Activated CD4-positive, CD25-positive, alpha-beta regulatory T cell (primary cell): ENCODE results near the gene NECTIN3.

Experiments
- DNase-seq, 4 experiments: peaks; one replicate each; lab custom pipeline; 2025; lab: John Stamatoyannopoulos, UW

Gene NECTIN3, protein sequence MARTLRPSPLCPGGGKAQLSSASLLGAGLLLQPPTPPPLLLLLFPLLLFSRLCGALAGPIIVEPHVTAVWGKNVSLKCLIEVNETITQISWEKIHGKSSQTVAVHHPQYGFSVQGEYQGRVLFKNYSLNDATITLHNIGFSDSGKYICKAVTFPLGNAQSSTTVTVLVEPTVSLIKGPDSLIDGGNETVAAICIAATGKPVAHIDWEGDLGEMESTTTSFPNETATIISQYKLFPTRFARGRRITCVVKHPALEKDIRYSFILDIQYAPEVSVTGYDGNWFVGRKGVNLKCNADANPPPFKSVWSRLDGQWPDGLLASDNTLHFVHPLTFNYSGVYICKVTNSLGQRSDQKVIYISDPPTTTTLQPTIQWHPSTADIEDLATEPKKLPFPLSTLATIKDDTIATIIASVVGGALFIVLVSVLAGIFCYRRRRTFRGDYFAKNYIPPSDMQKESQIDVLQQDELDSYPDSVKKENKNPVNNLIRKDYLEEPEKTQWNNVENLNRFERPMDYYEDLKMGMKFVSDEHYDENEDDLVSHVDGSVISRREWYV

DNA sequence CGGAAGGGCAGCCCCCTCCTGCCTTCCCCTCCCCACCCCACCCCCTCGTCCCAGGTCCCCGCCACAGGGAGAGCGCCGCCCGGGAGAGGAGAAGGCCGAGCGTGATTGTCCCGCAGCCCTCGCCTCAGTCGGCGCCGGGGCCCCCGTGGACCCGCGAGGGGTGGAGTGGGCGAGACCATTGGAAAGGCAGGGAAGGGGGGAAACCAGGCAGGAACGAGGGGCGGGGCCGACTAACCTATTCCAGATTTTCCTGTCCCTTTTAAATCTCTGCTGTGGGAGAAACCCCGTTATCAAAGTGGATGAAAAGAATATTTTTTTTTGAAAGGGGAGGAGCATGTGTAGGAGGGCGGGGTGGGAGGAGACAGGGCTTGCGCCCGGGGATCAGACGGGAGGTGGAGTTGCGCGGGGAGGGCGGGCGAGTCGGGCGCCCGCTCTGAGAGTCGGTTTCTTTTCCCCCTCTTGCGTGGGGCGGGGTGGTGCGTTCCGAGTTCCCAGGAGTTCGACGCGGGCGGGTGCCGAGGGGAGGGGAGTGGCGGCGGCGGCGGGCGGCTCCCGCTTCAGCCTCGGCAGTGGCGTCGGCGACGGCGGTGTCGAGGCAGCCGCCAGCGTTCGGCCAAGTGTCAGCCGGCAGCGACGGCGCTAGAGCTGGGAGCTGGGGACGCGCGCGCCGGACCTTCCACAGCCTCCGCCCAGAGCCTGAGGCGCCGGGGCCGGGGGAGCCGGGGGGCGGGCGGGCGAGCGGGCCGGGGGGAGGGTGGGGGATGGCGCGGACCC, at the start of gene NECTIN3:
TSS of gene NECTIN3 (plus strand) at position 560 of the 774 bp plus-strand sequence. CDS start at position 762, 202 bp downstream.
- DNase-seq = peak; percentile 32 to 57 (median 52)

DNA sequence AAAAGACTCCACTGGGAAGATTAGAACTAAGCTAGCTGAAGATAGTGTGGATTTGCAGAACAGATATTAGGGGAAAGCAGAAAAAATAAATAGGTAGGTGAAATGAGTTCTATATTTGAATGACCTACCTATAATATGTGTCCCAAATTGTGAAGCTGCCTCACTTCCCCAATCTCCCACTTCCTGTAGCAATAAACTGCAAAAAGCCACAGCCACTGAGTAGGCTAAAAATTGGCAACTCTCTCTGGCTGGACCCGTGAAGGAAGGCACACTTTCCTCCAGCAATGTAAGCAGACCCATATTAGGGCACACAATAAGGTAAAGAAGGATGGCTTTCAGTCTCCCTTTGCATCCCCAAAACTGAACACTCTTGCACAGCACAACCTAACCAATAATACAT, 43.7 kb upstream of the NECTIN3 start:
- DNase-seq = no peak

DNA sequence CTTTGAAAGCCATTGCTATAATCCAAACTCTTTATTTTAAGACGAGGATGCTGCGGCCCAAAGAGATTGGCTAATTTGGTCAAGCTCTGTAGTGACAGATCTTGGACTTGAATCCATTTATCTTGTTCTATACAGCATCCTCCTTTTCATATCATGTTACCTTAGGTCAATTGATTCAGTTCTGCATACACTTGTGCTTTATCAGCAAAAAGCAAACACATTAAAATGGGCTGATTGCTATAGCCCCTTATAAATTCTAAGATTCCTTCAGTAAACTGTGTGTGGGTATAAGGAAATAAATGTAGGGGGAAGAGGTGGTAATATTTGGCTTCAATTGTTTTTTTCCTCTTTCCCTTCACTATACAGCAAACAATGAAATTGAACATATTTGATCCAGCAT, 40.1 kb upstream of the NECTIN3 start:
- no peak for DNase-seq

DNA sequence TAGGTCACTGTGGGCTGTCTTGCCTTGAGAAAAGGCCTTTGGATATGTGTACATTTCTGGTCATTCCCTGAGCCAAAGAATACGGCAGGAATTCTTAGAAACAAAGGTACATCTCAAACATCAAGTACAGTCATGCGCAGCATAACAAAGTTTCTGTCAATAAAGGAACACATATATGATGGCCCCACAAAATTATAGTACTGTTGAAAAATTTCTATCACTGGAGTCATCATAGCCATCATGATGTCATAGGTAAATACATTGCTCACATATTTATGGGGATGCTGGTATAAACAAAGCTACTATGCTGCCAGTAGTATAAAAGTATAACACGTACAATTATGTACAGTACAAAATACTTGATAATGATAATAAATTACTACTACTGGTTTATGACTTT, 38.9 kb upstream of the NECTIN3 start:
- DNase-seq = no peak

DNA sequence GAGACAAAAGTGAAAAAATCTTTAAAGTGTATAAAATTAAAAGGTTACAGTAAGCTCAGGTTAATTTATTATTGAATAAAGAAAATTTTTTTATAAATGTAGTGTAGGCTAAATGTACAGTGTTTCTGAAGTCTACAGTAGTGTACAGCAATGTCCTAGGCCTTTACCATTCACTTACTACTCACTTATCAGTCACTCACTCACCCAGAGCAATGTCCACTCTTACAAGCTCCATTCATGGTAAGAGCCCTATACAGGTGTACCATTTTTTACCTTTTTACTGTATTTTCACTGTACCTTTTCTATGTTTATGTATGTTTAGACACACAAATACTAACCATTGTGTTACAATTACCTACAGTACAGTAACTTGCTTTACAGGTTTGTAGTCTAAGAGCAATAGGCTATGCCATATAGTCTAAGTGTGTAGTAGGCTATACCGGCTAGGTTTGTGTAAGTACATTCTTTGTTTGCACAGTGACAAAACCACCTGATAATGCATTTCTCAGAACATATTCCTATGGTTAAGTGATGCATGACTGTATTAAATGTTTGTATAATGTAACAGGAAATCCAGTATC, 38.1 kb upstream of the NECTIN3 start:
- DNase-seq = no peak

DNA sequence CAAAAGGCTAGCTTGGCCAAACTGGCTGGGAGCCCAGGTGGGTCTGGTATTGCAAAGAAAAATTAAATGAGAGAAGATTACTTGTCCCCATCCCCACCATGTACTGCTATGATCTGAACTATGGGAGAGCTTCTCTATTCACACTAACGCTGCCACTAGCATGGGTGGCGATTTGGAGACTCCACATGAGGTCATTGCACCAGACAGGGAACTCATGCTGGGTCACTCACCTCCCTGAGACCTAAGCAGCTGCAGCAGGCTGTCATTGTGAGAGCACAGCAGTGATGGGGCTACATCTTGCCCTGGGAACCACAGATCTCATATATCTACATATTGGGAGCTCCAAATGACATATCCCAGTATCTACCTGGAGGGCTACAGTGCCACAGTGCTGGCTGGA, 36.3 kb upstream of the NECTIN3 start:
- DNase-seq = no peak

DNA sequence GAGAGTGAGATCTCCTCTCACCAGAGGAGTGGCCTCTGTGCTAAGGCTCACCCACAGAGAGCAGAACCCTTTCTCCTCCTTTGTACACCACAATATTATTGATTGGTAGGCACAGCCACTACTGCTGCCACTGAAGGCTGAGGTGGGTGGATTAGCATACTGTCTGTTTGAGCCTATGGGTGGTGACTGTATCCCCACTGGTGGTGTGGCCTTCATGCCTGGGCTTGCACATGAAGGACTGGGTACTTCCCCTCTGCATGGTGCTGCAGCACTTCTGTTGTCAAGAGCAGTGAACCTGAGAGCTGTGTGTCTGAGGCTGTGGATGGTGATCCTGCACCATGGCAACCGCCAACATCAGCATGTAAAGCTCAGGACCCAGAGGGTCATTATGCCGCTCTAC, 35.7 kb upstream of the NECTIN3 start:
- DNase-seq = no peak

DNA sequence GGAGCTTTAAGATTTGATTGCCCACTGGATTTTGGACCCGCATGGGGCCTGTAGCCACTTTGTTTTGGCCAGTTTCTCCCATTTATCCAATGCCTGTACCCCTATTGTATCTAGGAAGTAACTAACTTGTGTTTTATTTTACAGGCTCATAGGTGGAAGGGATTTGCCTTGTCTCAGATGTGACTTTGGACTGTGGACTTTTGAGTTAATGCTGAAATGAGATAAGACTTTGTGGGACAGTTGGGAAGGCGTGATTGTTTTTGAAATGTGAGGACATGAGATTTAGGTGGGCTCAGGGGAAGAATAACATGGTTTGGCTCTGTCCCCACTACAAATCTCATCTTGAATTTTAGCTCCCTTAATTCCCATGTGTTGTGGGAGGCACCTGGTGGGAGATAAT, 30.7 kb upstream of the NECTIN3 start:
- no peak for DNase-seq

DNA sequence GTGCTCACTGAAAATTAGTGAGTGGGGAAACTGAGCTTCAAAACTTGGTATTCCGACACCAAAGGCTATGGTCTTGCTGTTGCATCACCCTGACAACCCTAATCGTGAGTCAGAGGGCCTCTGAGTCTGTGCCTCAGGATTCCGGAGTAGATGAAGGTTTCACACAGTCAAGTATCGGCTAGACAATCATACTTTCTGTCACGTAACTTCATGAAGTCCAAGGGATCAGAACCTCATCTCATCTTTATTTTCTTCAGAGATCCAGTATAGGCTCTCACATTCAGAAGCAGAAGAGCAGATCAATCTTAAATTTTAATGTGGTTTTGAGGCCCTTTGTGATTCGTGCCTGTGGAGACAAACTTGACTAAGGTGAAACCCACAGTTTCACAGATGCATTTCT, 26.1 kb upstream of the NECTIN3 start:
- no peak for DNase-seq

DNA sequence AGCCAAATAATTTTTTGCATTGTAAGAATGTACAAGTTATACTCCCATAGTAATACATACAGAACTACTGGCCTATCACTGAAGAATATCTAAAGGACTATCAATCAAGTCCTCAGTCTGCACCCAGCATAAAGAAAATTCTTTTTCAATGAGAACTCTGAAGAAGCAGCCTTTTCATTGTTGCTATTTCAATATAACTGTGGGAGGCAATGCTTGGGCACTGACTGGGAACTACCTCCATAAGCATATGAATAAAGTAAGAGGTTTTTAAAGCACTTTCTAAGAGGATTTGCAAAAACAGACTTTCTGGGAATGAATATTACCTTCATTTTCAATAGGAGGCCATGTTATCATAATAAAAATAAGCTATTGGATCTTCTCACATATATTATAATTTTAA, 24.6 kb upstream of the NECTIN3 start:
- DNase-seq = no peak

DNA sequence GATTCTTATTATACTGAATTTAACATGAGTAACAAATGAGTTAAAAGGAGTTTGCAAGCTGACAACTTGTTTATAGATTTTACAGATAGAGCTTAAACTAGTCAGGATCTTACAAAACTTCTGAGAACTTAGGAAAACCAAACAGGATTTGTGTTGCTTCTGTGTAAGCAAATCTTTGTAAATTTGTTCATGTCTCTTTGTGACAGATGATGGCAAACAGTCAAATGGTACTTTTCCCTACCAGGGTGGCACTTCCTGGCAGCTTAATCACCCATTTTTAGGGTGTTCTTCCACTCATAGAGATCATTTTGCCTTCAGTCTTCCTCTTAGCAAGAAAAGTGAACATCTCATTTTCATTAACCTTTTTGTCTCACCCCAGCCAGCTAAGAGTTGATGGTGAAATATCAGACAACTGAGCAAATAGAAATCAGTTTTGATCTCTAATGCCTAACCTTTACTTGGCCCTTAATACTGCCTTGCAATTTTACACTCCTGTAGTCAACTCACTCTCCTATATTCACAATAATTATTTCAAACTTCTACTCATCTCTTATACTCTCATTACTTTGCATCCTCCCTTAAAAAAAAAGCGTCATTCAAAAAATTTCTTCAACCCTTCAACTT, 23.7 kb upstream of the NECTIN3 start:
- DNase-seq = no peak

DNA sequence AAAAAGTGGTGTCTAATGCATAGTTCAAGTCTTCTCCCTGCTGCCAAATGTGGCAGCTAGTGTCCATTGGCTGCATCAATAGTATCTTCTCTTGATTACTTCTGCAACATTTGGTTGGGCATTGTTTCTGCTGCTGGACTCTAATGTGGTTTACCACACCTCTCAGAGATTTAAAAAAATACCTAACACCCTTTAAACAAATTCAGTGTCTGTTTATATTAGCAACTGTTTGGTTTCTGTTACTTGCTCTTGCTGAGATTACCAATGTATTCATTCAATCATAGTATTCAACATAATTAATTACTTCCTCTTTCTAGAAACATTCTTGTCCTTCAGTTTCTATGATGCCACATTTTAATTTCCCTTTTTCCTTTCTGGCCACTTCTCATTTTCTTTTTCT, 20.3 kb upstream of the NECTIN3 start:
- no peak for DNase-seq

DNA sequence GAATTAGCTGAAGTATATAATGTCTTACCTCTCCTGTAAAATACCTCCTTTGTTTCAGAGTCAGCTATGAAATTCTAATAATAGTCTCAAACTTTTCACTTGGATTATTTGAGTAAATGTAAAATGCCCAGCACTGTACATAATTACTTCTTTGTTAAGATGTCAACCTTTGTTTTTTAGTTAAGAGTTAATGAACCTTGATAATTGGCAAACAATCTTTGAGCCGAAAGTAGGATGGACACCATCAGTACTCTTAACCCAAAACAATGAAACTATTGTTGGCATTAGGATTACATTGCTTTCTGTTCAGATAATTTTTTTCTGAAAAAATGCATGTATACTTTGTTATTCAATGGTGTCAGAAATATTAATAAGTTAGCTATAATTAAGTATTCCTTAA, 3.0 kb upstream of the NECTIN3 start:
- no peak for DNase-seq

DNA sequence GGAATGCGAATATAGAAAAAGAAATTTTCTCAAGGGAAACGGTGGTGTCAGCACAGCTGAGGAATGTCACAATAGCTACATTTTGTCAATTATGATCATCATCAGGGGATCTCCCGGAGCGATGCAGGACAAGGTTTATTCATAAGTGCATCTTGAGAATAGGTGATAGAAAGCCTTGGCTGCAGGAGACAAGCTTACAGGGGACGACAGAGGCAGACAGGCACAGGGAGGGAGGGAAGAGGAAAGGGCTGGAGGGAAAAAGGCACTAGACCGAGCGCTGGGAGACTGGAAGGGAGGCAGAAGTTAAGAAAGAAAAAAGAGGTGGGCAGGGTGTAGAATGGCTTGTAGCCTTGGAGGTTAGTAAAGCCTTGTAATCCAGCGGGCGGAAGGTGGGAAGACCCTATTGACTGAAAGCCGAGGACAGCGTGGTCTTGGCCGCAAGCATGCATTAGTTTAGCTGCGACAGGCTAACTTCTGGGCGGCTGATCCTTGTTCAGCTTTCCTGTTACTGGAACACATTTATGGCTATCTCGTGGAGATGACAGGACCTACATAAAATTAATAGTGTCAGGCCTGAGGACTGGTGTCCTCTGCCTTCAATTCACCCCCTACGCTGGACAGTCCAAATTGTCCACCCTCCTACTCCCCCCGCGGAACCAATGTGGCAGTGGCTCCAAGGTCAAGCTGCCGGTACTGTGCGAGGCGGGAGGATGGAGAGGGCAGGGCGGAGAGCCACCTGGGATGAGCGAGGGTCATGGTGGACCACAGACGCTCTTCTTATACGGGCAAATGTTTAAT, 1.4 kb upstream of the NECTIN3 start:
- DNase-seq = no peak

DNA sequence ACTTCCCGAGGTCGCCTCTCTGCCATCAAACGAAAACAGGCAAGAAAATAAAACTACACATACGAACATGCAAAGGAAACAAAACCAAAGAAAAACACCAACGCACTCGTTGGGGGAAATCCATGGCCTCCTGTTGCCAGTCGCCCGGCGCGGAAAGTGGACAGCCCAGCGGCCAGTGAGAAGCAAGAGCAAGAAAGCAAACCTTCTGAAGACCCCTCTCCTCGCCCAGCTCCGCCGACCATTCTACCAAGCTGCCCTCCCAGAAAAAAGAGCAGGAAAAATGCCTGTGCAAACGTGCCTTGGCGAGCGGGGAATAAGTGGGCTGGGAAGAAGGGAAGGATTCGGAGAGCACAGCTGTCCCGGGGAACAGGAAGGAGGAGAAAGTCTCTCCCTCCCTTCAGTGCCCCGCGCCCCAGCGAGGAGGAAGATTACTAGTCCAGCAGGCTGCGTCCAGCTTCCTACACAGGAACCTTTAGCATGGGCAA, 802 bp upstream of the NECTIN3 start:
- DNase-seq = no peak

DNA sequence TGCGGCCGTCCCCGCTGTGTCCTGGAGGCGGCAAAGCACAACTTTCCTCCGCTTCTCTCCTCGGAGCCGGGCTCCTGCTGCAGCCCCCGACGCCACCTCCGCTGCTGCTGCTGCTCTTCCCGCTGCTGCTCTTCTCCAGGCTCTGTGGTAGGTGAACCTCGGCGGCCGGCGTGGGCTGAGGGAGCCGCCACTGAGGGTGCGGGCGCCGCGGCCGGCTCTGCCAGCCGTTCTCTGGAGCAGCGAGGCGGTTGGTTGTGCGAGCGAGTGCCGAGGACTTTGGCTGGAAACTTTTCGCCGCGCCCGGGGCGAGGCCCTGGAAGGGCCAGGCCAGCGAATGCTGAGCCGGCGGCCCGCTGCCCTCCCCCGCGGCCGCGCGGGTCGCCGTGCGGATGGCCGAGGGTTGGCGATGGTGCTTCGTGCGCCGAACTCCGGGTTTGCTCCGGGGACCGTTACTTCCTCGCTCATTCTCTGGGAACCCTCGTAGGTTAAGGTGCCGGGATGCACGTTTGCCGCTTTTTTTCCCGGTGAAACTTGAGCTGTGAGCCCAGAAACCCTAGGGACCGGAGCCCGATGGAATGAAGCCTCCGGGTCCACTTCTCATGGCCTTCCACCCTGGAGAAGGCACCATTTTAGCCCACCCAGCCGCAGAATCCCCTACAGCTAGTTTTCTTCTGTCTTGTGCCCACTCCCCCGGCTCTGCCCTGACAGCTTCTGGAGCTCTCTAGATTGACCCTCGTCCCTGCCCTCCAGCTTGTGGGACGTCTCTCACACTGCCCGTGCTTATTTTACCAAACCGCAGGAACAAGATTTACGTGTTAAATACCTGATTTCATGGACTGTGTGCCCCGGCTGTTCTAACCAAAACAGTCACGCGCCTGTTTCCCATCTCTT, 660 bp downstream of the NECTIN3 start:
- DNase-seq = peak in 2 of 4 experiments; percentile 1 to 7

DNA sequence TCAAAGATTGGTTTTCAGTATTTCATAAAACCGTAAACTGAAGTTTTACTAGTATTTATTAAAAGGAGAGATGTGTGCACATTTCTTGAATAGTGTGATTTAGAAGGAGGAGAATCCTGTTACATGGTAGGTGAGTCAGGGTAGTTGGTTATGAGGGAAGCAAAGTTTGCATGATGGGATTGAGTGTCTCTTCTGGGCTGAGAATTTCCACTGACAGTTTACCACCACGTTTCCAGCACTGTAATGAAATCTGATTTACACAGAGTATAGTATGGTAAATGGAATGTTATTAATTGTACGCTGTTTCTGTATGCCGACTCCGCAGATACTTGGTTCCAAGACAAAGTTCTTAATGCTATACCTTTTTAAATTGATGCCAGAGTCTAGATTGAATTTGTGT, 1.6 kb downstream of the NECTIN3 start:
- no peak for DNase-seq

DNA sequence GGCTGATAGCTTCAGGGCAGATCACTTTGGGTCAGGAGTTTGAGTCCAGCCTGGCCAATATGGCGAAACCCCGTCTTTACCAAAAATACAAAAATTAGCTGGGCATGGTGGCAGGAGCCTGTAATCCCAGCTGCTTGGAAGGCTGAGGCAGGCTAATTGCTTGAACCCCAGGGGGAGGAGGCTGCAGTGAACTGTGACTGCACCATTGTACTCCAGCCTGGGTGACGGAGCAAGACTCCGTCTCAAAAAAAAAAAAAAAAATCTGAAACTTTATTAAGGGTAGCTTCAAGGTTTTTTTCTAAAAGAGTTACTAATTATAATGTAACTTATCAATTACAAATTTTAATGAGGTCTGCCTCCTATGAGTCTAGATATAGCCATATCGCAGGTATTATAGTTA, 5.1 kb downstream of the NECTIN3 start:
- no peak for DNase-seq

DNA sequence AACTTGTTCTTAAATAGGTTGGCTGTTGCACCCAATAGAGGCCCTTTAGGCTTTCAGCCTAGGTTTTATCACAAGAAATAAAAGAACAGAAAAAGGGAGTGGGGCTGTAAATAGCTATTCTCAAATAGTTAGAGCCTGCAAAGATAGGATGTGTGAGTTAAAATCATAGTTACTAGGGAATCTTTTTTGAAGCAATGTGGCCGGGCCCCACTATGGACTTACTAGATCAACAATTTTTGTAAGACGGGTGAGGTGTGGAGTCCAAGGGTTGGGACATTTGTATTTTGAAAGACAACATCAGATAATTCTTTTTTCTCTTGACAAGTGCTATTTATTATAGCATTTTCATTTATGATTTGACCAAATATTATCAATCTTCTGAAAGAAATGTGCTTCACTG, 5.8 kb downstream of the NECTIN3 start:
- no peak for DNase-seq

DNA sequence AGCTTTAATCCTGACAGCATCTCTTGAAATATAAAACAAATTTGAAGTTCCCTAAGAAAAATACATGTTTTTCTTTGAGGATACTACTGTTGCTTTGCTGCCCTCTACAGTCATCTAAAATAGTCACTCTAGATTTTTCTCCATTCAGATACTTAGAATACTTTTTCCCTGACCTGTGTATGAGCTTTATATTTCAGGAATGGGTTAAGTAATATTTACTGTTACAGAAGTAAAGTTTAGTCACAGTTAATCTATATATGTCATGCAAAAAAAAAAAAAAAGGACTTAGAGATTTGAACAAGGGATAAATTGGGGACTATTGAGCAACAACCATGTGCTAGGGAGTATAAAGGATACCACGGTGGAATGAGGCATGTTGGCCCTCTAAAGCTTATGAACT, 8.8 kb downstream of the NECTIN3 start:
- DNase-seq = no peak
